Right atrium auricular region (tissue), 2 donors: ENCODE results near the gene PDGFRB. TPM values are rescaled to one million over a fixed set of nuclear protein-coding genes. Genes with fewer than 3 reads are reported as not detected.
A peak's percentile ranks its signal among the peaks of the same experiment; 100 is the strongest.

Experiments used
- DNase-seq: peaks from one replicate; pipeline ENCODE4 v3.0.0-alpha.2; 2019; ENCODE audit warnings: low spot score
- H3K27ac ChIP-seq, 2 donors: fragments of 200-600 bp; sonication (generic); 1 replicate in 1 of 2; 2 replicates in 1 of 2; pipeline ENCODE4 v1.5.1; 2016 to 2019
- H3K27me3 ChIP-seq, 2 donors: fragments of 200-600 bp; sonication (generic); one replicate each; pipeline versions ENCODE4 v1.5.1 to v1.6.0; 2017 to 2019
- H3K36me3 ChIP-seq: fragments of 200-600 bp; sonication (generic); one replicate; pipeline ENCODE4 v1.5.1; 2016
- H3K4me1 ChIP-seq, 2 donors: fragments of 200-600 bp; sonication (generic); one replicate each; pipeline versions ENCODE4 v1.5.1 to v1.6.0; 2017 to 2019
- H3K4me3 ChIP-seq, 2 donors: fragments of 200-600 bp; sonication (generic); 1 replicate in 1 of 2; 2 replicates in 1 of 2; pipeline ENCODE4 v1.5.1; 2017 to 2019; ENCODE audit warnings: mild to moderate bottlenecking in 1 of 2, moderate library complexity in 1 of 2
- H3K9me3 ChIP-seq, 2 donors: fragments of 200-600 bp; sonication (generic); one replicate each; pipeline ENCODE4 v1.5.1; 2019
- total RNA-seq, 2 donors: library from RNA; depleted of rRNA; stranded (reverse); fragments of >200 nt; gene quantifications; one replicate each; pipeline ENCODE4 v1.1.0, GENCODE V29; 2016
- TF ChIP-seq, protein P1 (sequence below), 2 donors: fragments of 200-600 bp; sonication (generic); IDR thresholded peaks; one replicate each; pipeline ENCODE4 v1.5.1; 2019; ENCODE audit warnings: antibody characterized with exemption in 2 of 2

The PDGFRB gene
- total RNA-seq, 2 donors from 2014 or later: 68.3 to 68.7 TPM

- peak; percentile 23 for DNase-seq
- H3K27ac ChIP-seq: no peak overlapping the region
- H3K36me3 ChIP-seq: no peaks in the 10 kb centered on the region
- TF ChIP-seq, protein P1, sequence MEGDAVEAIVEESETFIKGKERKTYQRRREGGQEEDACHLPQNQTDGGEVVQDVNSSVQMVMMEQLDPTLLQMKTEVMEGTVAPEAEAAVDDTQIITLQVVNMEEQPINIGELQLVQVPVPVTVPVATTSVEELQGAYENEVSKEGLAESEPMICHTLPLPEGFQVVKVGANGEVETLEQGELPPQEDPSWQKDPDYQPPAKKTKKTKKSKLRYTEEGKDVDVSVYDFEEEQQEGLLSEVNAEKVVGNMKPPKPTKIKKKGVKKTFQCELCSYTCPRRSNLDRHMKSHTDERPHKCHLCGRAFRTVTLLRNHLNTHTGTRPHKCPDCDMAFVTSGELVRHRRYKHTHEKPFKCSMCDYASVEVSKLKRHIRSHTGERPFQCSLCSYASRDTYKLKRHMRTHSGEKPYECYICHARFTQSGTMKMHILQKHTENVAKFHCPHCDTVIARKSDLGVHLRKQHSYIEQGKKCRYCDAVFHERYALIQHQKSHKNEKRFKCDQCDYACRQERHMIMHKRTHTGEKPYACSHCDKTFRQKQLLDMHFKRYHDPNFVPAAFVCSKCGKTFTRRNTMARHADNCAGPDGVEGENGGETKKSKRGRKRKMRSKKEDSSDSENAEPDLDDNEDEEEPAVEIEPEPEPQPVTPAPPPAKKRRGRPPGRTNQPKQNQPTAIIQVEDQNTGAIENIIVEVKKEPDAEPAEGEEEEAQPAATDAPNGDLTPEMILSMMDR (IDR thresholded peaks at IDR 0.05): no peak
- no peaks in the 10 kb centered on the region for H3K4me1 ChIP-seq
- no peaks in the 10 kb centered on the region for H3K9me3 ChIP-seq
- H3K27me3 ChIP-seq: no peaks in the 10 kb centered on the region
- no peak overlapping the region for H3K4me3 ChIP-seq
Measured at GRCh38 chr5:150073677-150074076, 82.0 kb downstream of the PDGFRB start.

DNA sequence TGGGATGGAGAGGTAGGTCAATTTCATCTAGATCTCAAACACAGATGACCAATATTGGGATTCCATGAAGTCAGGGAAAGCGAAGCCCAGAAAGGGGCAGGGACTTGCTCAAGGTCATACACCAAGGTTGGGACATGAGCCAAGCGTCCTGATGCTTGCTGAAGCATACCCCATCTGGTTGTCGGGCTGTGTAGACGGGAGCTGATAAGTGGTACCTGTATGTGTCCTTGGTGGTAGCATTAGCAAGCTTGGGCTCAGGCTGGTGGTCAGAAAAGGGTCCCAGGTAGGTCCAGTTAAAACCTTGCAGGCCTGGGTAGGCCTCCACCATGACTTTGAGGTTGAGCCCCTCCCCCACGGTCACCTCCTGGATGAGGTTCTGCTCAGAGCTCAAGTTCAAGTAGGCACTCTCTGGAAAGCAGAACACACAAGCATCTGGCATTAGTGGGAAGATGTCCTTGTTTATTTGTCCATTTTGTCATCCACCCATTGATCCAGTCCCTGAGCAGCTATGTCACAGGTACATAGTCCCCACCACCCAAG, 82.5 kb downstream of the PDGFRB start:
- Histone ChIP-seq H3K27me3 (no peaks in the 10 kb centered on the region), H3K4me3 (no peak overlapping the region), H3K9me3 (no peaks in the 10 kb centered on the region), H3K36me3 (no peaks in the 10 kb centered on the region), H3K4me1 (no peaks in the 10 kb centered on the region), H3K27ac (no peak overlapping the region)
- no peak for DNase-seq
- TF ChIP-seq, protein P1 (IDR thresholded peaks at IDR 0.05): no peak

DNA sequence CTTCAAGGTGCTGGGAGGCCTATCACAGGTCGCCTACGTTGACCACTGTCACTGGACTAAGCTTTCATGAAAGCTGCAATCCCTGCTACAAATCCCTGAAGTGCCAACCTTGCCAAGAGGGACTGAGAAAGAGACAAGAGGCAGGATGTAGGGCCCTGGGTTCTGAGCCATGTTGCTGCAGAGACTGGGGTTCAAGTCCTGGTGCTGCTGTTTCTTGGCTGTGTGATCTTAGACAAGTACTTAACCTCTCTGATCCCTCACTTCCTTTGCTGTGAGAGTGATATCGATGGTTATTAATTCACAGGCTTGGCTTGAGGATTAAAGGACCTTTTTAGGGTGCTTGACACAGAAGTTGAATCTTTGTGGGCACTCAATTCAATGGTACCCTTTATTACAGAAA, 84.8 kb downstream of the PDGFRB start:
- Histone ChIP-seq H3K4me1 (no peaks in the 10 kb centered on the region), H3K4me3 (no peak overlapping the region), H3K9me3 (no peaks in the 10 kb centered on the region), H3K36me3 (no peaks in the 10 kb centered on the region), H3K27ac (no peak overlapping the region), H3K27me3 (no peaks in the 10 kb centered on the region)
- TF ChIP-seq, protein P1 (IDR thresholded peaks at IDR 0.05): no peak
- DNase-seq: no peak

GRCh38 chr5:150069672-150070627, 85.7 kb downstream of the PDGFRB start:
- H3K27ac ChIP-seq: no peak overlapping the region
- H3K9me3 ChIP-seq: no peaks in the 10 kb centered on the region
- DNase-seq: no peak
- no peak overlapping the region for H3K4me3 ChIP-seq
- no peaks in the 10 kb centered on the region for H3K36me3 ChIP-seq
- TF ChIP-seq, protein P1 (IDR thresholded peaks at IDR 0.05): no peak
- no peaks in the 10 kb centered on the region for H3K27me3 ChIP-seq
- H3K4me1 ChIP-seq: peaks cover 0 to 5% of the 10 kb centered on the region in 2 donors

DNA sequence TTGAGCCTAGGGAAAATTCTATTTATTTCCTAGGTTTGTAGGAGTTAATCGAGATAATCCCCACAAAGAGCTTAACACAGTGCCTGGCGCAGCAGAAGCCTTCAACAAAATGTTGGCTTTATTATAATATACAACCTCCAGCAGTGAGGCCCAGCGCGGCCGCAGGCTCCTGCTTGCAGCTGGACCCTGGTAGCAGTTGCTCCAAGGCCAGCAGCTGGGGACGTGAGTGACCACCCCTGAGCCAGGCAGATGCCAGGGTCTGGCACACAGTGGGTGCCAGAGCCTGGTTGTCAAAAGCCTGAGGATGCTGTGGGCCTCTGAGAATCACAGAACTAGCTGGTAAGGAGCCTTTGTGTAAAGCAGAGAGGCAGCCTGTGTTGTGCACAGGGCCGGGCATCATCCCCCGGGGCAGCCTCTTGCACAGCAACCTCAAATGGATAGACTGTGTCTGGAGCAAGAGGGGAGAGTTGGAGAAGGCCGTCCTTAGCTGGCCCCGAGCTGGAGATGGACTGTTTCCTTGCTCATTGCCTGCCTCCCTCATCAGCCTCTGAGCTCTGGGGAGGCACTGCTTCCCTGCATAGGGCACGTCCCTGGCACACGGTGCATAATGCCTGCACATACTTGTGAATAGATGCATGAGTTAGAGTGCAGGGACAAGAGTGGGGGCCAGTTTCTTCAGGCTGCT, 86.5 kb downstream of the PDGFRB start:
- Histone ChIP-seq H3K4me1 (peaks cover 0 to 5% of the 10 kb centered on the region in 2 donors), H3K4me3 (no peak overlapping the region), H3K27ac (no peak overlapping the region), H3K27me3 (no peaks in the 10 kb centered on the region), H3K36me3 (no peaks in the 10 kb centered on the region), H3K9me3 (no peaks in the 10 kb centered on the region)
- DNase-seq: no peak
- TF ChIP-seq, protein P1 (IDR thresholded peaks at IDR 0.05): no peak
